Measurements from ENCODE around the gene CERS6.

The CERS6 gene

DNA sequence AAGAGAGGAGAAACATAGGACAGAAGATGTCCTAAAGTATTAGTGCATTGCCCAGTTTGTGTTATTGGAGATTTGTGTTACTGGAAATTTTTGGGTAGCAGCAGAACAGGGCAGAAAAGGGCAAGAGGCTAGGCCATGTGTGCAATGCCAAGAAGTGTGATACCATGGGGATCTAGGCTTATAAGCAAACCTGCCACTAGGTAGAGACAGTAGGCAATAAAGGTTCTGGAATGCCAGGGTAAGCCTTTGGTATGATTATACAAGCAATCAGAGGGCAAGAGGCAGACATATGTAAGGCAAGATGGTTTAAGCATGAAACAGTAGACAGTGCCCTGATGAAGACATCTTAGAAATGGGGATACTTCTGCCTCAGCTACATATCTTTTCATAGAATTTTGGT is 12.3 kb upstream of the CERS6 start:
- DNase-seq (ENCODE audit: low spot score), result no peak

DNA sequence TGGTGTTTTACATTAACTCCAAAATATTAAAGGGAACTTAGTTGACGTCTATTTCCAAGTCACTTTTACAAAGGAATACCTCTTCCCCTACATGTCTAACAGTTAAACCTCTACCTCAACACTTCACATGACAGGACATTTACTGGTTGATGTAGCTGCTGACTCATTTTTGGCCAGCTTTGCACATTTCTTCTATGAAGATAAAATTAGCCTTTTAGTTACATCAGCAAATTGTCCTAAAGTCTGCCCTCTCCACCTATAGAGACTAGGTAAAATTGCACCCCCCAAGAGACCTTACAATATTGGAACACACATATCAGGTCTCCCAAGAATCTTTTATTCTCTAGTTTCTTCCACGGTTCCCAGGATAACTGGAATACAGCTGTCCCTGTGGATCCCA is 10.1 kb upstream of the CERS6 start:
- DNase-seq (ENCODE audit: low spot score), result no peak

DNA sequence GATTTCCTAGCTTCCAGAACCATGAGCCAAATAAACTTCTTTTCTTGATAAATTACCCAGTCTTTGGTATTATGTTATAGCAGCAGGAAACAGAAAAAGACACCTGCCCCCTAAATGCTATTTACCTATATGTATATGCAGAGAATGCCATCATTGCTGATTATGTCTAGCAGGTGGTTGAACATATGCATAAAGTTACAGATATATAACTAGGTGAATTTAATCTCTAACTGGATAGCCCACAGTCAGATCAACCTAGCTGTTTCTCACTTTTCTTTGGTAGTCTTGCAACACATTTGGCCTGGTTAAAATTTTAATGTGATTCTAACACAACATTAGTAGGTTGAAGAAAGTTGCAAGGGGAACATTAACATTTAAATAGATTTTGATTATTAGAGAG is 7.1 kb upstream of the CERS6 start:
- no peak for DNase-seq (ENCODE audit: low spot score)

- no peak for DNase-seq (ENCODE audit: low spot score)
These were observed 6.7 kb upstream of the CERS6 start for GRCh38 chr2:168449419-168449818.

DNA sequence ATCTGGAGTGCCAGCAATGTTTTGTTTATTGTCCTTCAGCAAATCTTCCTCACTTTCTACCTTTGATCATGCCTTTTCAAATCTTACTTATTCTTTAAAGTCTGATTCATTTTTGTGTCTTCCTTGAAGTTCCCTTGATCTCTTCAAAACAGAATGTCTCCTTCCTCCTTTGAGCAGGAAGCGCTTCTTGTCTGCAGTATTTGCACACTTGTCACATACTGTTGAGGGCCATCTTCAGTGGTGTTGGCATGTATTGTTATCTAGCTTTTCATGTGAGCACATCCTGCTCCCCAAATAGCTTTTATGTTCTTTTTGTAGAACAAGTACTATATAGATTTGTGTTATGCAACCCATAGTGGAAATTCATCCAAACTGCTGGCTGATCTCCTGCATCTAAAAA is 5.9 kb upstream of the CERS6 start:
- DNase-seq (ENCODE audit: low spot score), result no peak

DNA sequence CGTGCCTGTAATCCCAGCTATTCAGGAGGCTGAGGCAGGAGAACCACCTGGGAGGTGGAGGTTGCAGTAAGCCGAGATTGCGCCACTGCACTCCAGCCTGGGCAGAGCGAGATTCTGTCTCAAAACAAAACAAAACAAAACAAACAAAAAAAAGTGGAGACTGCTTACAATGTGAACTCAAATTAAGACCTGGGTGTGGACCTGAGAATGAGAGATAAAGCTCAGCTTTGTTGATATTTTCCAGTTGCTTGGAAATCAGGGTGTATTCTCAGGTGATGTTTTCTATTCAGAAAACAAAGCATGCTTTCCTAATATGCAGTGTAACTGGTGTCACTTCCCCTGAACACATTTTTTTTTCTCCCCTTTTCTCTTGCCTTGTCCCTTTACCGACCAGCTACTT is 5.3 kb upstream of the CERS6 start:
- no peak for DNase-seq (ENCODE audit: low spot score)

DNA sequence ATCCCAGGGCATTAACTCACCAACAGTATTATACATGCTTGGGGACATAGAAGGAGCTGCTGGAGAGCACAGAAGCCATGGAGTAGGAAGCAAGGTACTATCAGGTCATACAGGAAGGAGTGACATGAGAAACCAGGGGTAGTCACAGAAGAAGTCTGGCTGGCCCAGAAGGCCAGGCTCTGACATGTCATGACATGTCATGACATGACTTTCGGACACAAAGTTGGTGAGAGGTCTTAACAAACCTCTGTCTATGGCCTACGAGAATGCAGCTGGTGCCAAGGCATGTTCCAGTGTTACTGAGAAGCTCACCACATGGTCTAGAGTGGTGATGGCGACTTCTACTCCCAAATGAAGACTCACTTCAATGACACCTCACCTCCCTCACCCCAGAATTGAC is 3.3 kb upstream of the CERS6 start:
- DNase-seq (ENCODE audit: low spot score), result no peak

- no peak for DNase-seq (ENCODE audit: low spot score)
These were observed 2.7 kb upstream of the CERS6 start for GRCh38 chr2:168453404-168453803.

GRCh38 chr2:168454737-168455644 is 1.1 kb upstream of the CERS6 start:
- DNase-seq (ENCODE audit: low spot score), result no peak

GRCh38 chr2:168456521-168457189 is 583 bp downstream of the CERS6 start:
- DNase-seq (ENCODE audit: low spot score), result peak; percentile 38

- DNase-seq (ENCODE audit: low spot score), result no peak
These were observed 1.3 kb downstream of the CERS6 start for GRCh38 chr2:168457190-168457895.

DNA sequence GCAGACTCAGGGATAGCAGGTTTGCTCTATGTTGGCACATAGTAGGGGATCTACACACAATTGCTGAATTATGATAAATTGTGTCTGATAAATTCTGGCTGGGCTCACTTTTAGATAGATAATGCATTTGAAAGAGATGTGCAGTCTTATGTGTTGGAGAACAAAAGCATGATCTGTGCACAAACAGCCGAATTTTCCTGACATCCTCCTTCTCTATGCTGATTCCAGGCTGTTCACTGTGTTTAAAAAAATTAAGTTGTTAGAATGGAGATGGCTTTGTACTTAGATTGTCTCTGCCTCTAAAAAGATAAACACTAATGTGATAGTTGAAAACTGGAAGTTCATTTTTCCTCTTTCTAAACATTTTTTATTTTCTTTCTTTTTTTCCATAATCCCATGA is 2.1 kb downstream of the CERS6 start:
- DNase-seq (ENCODE audit: low spot score), result no peak

DNA sequence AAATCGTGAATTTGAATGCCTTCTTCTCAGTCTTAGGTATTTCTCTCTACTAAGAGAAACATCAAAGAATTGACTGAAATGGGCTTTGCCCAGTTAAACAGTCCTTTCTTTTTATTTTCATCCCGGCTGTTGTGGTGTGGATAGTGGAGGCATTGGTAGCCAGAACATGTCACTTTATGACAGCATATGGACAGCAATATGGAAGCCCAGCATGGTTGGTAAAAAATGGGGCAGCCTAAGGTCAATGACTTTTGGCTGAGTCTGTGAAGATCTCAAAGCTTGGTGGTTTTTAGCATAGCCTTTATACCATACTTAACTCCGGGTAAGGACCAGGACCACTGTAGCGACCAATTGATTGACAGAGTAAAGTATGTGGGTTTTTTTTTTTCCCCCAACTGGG is 3.2 kb downstream of the CERS6 start:
- DNase-seq (ENCODE audit: low spot score), result no peak

- DNase-seq (ENCODE audit: low spot score), result no peak
These were observed 4.5 kb downstream of the CERS6 start for GRCh38 chr2:168460571-168460970.

GRCh38 chr2:168461178-168461941 is 5.3 kb downstream of the CERS6 start:
- no peak for DNase-seq (ENCODE audit: low spot score)

- DNase-seq (ENCODE audit: low spot score), result no peak
These were observed 5.9 kb downstream of the CERS6 start for GRCh38 chr2:168461942-168462331.

- DNase-seq (ENCODE audit: low spot score), result no peak
These were observed 6.5 kb downstream of the CERS6 start for GRCh38 chr2:168462543-168463045.

- DNase-seq (ENCODE audit: low spot score), result no peak
These were observed 9.5 kb downstream of the CERS6 start for GRCh38 chr2:168465594-168465993.

DNA sequence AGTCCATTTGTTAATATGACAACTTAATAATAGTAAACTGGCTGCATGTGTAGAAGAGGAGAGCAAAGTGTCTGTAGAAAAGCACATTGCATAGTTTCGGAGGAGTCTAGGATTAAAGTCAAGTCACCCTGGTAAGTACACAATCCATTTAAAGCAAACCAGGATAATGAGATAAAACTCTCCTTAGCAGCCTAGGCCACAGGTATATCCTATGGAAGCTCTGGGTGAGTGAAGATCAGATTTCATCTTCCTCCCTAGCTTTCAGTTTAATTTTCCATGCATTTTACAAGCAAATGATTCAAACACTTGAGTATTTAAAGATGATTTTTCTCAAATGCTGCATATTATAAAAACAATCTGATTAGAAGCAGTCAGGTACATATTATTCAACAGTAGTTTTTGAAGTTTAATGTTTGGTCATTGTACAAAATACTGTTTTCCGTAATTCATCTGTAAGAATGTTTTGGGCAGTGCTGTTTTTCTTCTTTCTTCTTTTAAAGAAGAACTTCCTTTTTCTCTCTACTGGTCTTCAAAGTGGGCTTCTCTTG is 10.2 kb downstream of the CERS6 start:
- DNase-seq (ENCODE audit: low spot score), result no peak

GRCh38 chr2:168466834-168467565 is 10.9 kb downstream of the CERS6 start:
- DNase-seq (ENCODE audit: low spot score), result no peak

- no peak for DNase-seq (ENCODE audit: low spot score)
These were observed 11.7 kb downstream of the CERS6 start for GRCh38 chr2:168467729-168468128.
